ENCODE measurements around the gene CXorf49.
"Not testable (repeated sequence)": the region's sequence is repeated elsewhere in the genome, so short reads cannot be mapped to it uniquely, and the experiment has no call there.

- not testable (repeated sequence) for TF ChIP-seq CTCF (IDR thresholded peaks at IDR 0.05; ENCODE audit: extremely low read depth in 1 of 2, insufficient read depth in 1 of 2, low read depth in 1 of 2, low read length in 2 of 2); MAX (IDR thresholded peaks at IDR 0.05; ENCODE audit: insufficient read depth, insufficient read length); POLR2A (IDR thresholded peaks at IDR 0.05; ENCODE audit: low read depth, low read length); MYC (IDR thresholded peaks at IDR 0.05; ENCODE audit: low read depth, low read length); FOS (IDR thresholded peaks at IDR 0.05; ENCODE audit: borderline replicate concordance, insufficient read depth, low read length)
These were observed 19.6 kb downstream of the CXorf49 start for GRCh38 chrX:71698299-71699022.
